Psoas muscle (tissue), 8 donors: Measurements from ENCODE around the gene CD300C. TPM values are rescaled to one million over a fixed set of nuclear protein-coding genes. Genes with fewer than 3 reads are reported as not detected.

ENCODE experiments used
- ATAC-seq, 4 donors: fragments of 200-7000 bp; cut with Tn5 transposase; one replicate each; pipeline ENCODE4 v1.9.1; 2020; ENCODE audit warnings: moderate library complexity in 3 of 4, mild to moderate bottlenecking in 2 of 4
- DNase-seq, 2 donors: peaks; one replicate each; pipeline ENCODE4 v3.0.0-alpha.2; 2020
- H3K27ac ChIP-seq: fragments of 200-600 bp; one replicate; pipeline ENCODE4 v1.8.0; 2022
- H3K27me3 ChIP-seq, 3 donors: fragments of 200-600 bp in 1 of 3; one replicate each; pipeline versions ENCODE4 v1.6.1 to v1.8.0; 2013 to 2022; ENCODE audit warnings: low read length in 2 of 3, mild to moderate bottlenecking in 2 of 3, moderate library complexity in 1 of 3; ENCODE audit not compliant: insufficient read depth in 3 of 3
- H3K36me3 ChIP-seq, 2 donors: fragments of 200-600 bp in 1 of 2; one replicate each; pipeline versions ENCODE4 v1.6.1 to v1.8.0; 2013 to 2022; ENCODE audit warnings: low read depth in 1 of 2, mild to moderate bottlenecking in 1 of 2, moderate library complexity in 1 of 2; ENCODE audit not compliant: insufficient read depth in 1 of 2
- H3K4me1 ChIP-seq: fragments of 200-600 bp; one replicate; pipeline ENCODE4 v1.8.0; 2022
- H3K4me3 ChIP-seq: fragments of 200-600 bp; one replicate; pipeline ENCODE4 v1.8.0; 2022; ENCODE audit warnings: mild to moderate bottlenecking
- H3K9me3 ChIP-seq: fragments of 200-600 bp; one replicate; pipeline ENCODE4 v1.8.0; 2022
- WGBS, 3 donors: extraction: QIAGEN DNeasy Blood & Tissue Kit; methylation state at CpG; one replicate each; pipeline versions ENCODE4 v1.1.6 to v1.1.7; 2013; 5-methylcytosine and 5-hydroxymethylcytosine counted together
- intact Hi-C, 2 donors: fragments of 100-400 bp; cut with DNase I; formaldehyde crosslinking; loops; one replicate each; pipeline versions ENCODE4 v1.11.0 to v1.14.2; 2022
- polyA plus RNA-seq, 3 donors: library from polyadenylated mRNA; stranded (reverse); fragments of 200-250 nt; gene quantifications; one replicate each; pipeline ENCODE4 v1.2.3, GENCODE V29; 2013
- total RNA-seq, 4 donors: library from RNA; stranded (reverse); fragmentation: NEBNext Ultra II Directional in 2 of 4; extraction: Animal tissue kit (Norgen Biotek cat#: 25700) in 2 of 4; gene quantifications; one replicate each; pipeline versions ENCODE4 v1.2.1 to v1.2.4, GENCODE V29; 2021 to 2023
- TF ChIP-seq, protein P1 (sequence below): fragments of 200-600 bp; IDR thresholded peaks from one replicate; pipeline ENCODE4 v1.8.0; 2022; ENCODE audit warnings: antibody characterized with exemption
- donor health status: healthy with polysubstance abuse.
- donor health status: DM: no; HTN: no; CAD: no; lungs with moderate emphysema.
- donor health status: Bipolar disorder and iron deficiency.
- donor health status: healthy.
- donor health status: DM: yes; HTN: yes; CAD: no.
- donor health status: DM: no; HTN: no; CAD: no.
- donor health status: DM: no; HTN: no; CAD: no.
- donor health status: DM: yes; HTN: yes; CAD: no.

CD300C gene
- total and polyA plus RNA-seq, 7 donors = 0.03 to 0.44 (median 0.32) TPM

DNA sequence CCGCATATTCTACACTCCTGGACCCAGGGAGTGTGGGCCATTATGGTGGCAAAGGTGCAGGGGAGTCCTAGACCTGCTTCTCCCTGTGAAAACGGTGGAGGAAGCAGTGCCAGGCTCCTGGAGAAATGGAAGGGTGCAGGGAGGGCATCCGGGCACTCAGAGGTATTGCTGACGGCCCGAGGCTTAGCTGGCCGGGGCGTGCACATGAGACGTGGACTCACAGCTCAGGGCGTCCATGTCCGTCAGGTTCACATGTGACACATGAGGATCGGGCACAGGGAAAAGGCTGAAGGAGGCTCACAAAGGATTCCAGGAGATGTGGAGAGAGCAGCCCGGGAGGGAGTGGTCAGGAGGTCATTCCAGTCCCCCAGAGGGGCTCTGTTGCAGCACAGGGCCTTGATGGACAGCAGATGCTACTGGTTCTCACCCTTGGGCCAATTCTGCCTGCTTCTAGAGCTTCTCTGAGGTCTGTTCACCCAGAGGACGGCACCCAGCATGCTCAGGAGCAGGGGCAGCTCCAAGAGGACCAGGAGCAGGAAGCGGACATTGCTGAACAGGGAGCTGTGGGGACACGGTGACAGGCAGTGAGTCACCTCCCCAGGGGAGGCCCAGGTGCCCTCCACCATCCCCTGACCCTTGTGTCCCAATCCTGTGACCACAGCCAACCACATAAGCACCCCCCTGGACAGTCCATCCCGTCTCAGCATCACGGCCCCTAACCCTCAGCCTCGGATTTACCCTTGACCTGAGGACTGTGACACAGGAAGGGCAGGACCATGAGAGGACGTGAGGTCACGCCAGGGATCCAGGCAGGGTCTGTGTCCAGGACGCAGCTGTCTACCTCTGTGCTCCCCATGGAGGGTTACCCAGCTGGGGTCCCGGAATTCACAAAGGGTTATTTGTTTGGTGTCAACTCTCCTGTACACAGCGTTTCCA lies 4.5 kb downstream of the CD300C start:
- TF ChIP-seq, protein P1, sequence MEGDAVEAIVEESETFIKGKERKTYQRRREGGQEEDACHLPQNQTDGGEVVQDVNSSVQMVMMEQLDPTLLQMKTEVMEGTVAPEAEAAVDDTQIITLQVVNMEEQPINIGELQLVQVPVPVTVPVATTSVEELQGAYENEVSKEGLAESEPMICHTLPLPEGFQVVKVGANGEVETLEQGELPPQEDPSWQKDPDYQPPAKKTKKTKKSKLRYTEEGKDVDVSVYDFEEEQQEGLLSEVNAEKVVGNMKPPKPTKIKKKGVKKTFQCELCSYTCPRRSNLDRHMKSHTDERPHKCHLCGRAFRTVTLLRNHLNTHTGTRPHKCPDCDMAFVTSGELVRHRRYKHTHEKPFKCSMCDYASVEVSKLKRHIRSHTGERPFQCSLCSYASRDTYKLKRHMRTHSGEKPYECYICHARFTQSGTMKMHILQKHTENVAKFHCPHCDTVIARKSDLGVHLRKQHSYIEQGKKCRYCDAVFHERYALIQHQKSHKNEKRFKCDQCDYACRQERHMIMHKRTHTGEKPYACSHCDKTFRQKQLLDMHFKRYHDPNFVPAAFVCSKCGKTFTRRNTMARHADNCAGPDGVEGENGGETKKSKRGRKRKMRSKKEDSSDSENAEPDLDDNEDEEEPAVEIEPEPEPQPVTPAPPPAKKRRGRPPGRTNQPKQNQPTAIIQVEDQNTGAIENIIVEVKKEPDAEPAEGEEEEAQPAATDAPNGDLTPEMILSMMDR = no peak
- DNase-seq = no peak
- H3K27ac ChIP-seq = no peak overlapping the region
- 70 to 72% (median 72%) methylated on average over 23 of the region's 23 CpGs for WGBS, 3 donors
- H3K9me3 ChIP-seq = no peaks in the 10 kb centered on the region
- no peaks in the 10 kb centered on the region for H3K36me3 ChIP-seq
- intact Hi-C loops = no loop called here
- no peak overlapping the region for H3K4me3 ChIP-seq
- H3K4me1 ChIP-seq = no peaks in the 10 kb centered on the region
- no peak for ATAC-seq
- H3K27me3 ChIP-seq = peaks cover 0 to 5% (median 0%) of the 10 kb centered on the region in 3 donors

DNA sequence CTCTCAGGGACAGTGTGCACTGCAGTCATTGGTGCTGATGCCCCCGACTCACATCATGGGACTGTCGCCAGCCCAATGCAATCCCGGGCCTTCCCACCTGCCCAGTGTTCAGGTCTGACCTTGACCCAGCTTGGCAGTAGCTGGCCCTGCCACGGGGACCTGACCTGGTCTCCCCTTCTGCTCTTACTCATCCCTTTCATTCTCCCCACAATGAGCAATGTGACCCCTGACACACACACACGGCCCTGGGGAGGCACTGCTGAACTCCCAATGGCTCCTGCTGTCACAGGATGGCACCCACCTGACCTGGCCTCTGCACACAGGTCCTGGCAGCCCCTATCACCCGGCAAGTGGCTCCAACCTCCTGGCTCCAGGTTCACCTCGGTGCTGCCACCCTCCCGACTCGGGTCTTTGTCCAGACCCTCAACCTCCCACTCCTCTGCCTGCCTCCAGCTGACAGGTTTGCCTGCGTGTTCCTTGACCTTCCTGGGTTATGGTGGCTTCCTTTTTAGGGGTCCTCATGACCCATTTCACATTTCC lies 6.6 kb downstream of the CD300C start:
- DNase-seq = no peak
- intact Hi-C loops = no loop called here
- no peaks in the 10 kb centered on the region for H3K4me1 ChIP-seq
- H3K9me3 ChIP-seq = no peaks in the 10 kb centered on the region
- H3K4me3 ChIP-seq = no peak overlapping the region
- TF ChIP-seq, protein P1 = no peak
- no peak for ATAC-seq
- no peak overlapping the region for H3K27ac ChIP-seq
- peaks cover 0 to 5% (median 0%) of the 10 kb centered on the region in 3 donors for H3K27me3 ChIP-seq
- H3K36me3 ChIP-seq = no peaks in the 10 kb centered on the region
- WGBS, 3 donors = 69 to 73% (median 71%) methylated on average over 10 of the region's 10 CpGs

DNA sequence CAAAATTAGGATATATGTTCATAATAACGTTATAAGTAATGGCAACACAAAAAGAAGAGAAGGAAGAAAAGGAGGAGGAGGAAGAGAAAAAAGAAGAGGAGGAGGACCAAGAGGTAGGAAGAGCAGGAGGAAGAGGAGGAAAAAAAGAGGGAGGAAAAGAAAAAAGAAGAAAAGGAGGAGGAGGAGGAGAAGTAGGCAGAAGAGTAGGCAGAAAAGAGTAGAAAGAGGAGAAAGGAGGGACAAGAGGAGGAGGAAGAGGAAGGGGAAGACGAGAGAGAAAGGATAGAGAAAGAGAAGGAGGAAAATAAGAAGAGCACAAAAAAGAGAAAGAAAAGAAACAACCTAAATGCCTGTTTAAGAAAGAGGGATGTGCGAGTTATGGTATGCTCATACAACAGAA lies 9.0 kb downstream of the CD300C start:
- H3K27ac ChIP-seq = no peak overlapping the region
- H3K36me3 ChIP-seq = no peaks in the 10 kb centered on the region
- 65 to 73% (median 69%) methylated on average over 3 of the region's 3 CpGs for WGBS, 3 donors
- H3K4me1 ChIP-seq = no peaks in the 10 kb centered on the region
- intact Hi-C loops = no loop called here
- DNase-seq (no peak), ATAC-seq (no peak)
- no peaks in the 10 kb centered on the region for H3K9me3 ChIP-seq
- peaks cover 0 to 5% (median 0%) of the 10 kb centered on the region in 3 donors for H3K27me3 ChIP-seq
- TF ChIP-seq, protein P1 = no peak
- no peak overlapping the region for H3K4me3 ChIP-seq

DNA sequence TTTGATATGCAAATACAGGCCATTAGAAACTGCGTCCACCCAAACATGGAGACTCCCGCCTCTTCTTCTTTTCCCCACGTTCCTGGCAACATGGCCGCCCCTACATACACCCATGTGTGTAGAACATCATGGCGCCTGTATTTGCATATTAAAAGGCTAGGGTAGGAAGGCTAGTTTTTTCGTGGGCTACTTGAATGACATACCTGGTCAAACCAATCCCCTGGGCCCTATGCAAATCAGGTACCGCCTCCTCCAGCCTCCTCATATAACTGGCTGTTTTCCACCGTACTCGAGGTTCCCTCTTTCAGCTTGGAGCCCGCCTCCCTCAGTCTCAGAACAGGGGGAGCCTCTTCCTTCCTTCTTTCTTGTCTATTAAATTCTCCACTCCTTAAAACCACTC lies 13.8 kb downstream of the CD300C start:
- Histone ChIP-seq H3K4me3 (no peak overlapping the region), H3K9me3 (no peaks in the 10 kb centered on the region), H3K27ac (no peak overlapping the region), H3K27me3 (peaks cover 0 to 3% (median 0%) of the 10 kb centered on the region in 3 donors), H3K4me1 (no peaks in the 10 kb centered on the region), H3K36me3 (no peaks in the 10 kb centered on the region)
- TF ChIP-seq, protein P1 = no peak
- WGBS, 3 donors = 63 to 68% (median 64%) methylated on average over 10 of the region's 10 CpGs
- intact Hi-C loops = loop anchor here in 1 of 2 donors (2.0 kb wide), 1 partner anchor 163 kb away; no protein-coding TSS in a partner anchor
- ATAC-seq (peak in 2 of 4 donors; percentile 44 to 61), DNase-seq (no peak)
